GM18909 (cell line): ENCODE results near the gene PNMA6E.

Experiments
- ATAC-seq: cut with Tn5 transposase; IDR thresholded peaks from one replicate; pipeline ENCODE4 v1.9.1; 2021; ENCODE audit warnings: mild to moderate bottlenecking; ENCODE audit not compliant: unreplicated experiment, poor library complexity

PNMA6E gene

DNA sequence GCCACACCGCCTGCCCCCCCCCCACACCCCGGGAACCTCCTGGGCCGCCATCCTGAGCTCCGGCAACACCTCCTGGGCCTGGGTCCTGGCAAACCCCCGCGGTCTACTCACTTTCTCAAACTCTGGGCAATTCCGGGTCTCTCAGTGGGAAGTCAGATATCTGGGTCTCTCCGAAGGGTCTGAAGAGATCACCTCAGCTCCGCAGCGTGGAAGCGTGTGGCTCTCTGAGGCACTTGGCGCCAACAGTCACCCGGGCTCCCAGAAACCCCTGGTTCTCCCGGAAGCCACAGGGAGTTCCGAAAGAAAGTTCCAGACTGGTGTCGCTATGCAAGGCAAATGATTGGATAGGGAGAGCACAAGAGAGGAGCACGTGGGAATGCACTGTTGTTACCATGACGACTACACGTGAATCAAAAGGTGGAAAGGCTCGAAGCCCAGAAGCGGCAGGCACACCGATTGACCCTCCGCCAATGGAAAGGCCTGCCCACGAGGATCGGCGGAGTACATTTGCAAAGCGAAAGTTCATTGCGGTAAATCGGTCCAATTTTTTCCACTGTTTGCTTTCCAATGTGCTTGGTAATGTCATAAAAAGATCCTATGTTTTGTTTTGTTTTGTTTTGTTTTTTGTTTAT, at the start of gene PNMA6E:
PNMA6E (minus strand) TSS at position 218 of the 632 bp plus-strand sequence. CDS start 2,501 bp downstream, outside the sequence.
- ATAC-seq, result no peak

DNA sequence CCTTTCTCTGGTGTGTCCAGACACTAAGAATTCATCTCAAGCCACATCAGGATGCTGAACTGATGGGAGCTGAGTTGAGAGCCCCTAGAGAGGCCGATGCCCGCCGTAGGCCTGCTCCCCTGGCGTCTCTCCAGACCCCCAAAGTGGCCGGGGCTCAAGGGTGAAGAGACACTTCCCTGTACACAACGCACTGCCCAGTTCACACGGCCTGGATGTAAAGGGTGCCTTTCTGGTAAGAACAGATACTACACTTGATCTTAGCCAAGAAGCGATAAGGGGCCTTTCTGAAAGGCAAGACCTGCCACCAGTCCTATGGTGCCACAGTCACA, 49.8 kb upstream of the PNMA6E start:
- no peak for ATAC-seq

DNA sequence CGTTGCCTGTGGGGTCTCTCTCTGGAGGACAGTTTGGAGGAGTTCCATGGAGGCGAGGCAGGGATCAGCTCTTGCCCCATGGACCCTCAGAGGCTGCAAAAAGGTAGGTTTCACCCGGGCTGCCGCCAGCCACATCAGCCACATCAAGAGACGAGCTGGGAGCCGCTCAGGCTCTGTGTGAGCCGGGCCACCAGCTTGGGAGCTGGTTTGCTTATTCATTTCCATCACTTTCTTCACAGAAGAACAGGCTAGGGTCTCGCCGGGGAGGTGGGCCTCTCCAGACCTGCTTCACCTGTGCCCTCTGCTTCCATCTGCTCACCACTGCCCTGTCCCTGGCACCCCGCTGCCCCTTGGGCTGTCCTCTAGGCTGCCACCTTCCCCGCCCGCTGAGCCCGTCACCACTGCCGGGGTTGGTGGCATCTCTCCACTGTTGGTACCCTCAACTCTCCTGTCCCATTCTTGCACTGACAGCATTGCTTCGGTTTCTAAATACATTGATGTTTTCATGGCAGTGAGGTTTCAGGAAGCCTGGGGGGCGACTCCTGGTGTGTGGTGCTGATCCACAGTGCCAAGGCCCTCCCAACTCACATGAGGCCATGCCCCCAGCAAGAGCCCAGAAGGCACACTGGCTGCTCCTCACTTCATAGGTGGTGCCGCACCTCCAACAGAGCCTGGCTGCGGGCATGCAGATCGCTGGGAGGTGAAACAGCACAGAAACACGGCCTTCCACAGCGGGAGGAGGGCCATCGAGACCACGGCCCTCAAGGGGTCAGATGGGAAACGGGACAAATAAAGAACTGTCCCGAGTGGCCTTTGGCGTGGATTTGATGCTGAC, 49.2 kb upstream of the PNMA6E start:
- no peak for ATAC-seq

DNA sequence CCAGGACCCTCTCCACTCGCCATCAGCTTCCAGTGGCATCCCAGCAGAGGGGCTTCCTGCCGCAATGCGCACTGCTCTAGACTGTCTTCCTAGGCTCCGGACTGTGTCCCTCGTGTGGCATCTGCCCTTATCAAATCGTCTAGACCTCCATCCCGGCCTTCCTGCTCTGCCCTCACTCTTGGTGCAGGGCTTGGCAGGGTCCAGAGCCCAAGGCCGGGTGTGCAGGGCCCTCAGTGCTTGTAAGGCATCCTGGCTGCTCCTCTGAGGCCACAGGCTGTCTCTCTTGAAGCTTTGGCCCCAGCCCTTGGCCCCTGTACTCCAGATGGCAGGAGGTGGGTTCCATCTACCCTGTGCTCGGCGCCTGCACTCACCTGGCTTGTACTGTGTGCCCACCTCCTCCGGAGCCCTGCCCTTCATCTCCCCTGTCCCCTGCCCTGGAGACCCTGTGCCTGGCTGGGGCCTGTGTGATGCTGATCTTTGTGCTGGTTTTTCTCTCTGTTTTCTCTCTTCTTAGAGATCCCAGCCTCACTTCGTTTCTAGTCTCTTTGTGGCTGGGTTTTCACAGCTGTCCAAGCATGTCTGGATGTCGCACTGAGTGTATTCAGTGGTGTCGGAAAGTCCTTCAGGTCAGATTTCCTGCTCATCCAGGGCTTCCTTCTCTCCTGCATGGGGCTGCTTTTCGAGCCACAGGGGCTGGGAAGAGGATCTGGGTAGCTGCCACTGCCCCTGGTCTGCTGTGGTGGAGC, 48.4 kb upstream of the PNMA6E start:
- ATAC-seq, result no peak

DNA sequence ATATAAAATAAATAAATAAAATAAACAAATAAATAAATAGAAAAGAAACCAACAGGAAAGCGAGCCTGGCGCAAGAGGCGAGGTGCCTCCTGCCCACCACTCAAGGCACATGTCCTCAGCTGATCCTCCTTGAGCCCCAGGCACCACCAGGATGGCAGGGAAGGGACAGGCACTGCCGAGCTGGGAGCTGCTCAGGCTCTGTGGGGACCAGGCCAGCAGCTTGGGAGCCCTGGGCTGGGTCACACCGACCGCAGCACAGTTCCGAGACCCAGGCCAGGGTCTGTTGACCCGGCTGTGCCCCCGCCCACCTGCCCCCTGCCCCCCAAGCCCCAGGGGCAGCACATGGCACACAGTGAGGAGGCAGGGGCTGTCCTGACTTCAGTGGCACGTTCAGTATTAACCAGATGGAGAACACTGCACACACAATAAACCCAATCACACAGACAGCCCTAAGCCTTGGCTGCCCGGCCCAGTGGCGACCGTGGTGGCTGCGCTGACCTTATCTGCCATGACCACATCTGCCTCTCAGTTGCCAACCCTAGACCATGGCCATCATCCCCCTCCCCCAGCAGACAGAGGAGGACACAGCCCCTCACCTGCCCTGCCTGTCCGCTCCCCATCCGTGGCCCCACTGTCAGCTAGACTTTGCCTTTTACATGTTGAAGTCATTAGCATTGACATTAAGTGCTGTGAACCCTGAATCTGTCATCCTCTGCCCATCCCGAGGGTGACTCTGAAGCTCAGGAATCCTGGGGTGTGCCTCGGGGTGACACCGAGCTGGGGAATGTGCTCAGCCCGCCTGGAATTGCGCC, 47.6 kb upstream of the PNMA6E start:
- ATAC-seq, result no peak

DNA sequence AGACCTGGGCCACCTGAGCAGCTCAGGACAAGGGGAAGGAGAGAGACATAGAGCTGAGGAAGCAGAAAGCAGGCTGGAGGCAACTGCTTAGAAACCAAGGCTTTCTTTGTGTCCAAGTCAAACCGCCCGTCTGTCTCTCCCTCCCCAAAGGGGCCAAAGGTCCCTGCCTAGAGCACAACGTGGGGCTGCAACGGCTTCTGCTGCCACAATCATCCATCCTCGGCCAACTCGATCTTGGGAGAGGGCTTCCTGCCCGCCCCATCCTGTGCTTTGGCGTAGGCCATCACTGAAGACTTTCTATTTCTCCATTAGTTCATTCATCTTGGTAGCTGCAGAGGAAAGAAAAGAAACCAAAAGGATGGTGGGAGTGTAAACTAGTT, 46.4 kb upstream of the PNMA6E start:
- no peak for ATAC-seq

DNA sequence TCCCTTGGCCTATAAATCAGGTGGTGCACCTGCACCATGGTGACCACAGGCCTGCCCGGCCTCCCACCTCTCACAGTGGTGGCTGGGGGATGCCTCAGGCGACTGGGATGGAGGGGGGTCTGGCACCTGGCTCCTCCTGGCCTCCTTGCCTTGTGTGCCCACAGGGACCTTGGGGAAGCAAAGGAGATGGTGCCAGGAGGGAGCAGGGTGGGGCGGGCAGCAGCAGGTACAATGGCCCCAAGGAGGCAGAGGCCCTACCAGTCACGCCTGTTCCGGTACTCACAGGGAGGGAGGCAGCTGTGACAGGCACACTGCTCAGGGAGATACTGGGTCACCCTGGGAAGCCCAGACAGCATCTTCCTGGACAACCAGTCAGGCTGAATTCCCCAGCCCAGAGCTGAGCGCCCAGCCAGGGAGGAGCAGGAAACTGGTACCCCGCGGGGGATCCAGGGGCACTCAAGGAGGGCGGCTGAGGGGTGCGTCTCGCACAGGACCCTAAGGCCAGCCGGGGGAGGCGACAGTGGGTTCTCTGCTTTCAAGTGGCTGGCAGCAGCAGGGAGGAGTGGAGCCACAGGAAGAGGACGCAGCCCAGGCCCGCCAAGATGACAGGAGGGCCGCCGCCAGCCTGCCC, 45.9 kb upstream of the PNMA6E start:
- ATAC-seq, result no peak

DNA sequence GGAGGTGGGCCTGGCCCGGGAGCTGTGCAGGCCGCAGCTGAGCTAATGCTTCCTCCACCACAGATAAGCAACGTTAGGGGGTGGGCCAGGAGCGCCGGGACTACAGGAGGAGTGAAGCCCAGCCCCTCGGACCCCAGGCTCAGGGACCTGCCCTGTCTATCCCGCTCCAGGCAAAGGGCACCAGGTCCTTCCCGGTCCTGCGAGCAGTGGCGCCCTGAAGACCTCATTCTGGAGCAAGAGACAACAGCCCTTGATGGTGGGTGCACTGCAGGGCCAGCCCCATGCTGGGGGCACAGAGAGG, 45.4 kb upstream of the PNMA6E start:
- ATAC-seq, result no peak

DNA sequence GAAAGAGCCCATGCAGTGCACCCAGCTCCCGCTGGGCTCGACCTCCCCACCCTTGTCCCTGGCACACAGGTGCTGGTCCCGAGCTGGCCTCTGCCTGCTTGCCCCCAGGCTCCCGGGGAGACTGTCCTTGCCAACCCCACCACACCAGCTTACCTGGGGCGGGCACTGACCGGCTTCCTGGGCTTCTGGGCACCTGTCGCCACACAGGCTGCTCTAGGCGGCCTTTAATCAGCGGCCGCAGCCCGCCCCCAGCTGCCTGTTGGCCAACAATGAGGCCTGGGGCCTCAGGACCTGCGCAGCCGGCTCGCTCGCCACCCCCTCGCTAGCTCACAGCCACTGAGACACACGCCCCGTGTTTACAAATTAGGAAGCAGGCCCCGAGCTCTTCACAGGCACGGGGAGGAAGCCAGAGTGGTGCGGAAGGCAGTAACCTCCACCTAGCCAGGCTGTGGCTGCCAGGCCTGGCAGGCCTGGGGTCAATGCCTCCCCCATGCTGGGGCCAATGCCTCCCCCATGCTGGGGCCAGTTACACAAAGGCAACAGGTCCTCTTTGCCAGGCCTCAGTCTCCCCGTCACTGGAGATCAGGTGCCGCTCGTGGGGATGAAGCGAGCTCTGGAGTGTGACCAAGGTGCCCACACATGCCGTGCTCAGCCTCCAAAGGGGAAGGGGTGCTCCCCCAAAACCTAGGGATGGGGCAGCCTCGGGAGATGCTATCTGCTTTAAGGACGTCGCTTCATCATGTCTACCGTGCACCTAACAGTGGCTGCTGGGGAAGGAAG, 44.9 kb upstream of the PNMA6E start, which contains the start of gene TREX2:
TREX2 (minus strand) TSS at position 201 of the 780 bp plus-strand sequence. CDS start 626 bp downstream, outside the sequence.
- ATAC-seq, result no peak

DNA sequence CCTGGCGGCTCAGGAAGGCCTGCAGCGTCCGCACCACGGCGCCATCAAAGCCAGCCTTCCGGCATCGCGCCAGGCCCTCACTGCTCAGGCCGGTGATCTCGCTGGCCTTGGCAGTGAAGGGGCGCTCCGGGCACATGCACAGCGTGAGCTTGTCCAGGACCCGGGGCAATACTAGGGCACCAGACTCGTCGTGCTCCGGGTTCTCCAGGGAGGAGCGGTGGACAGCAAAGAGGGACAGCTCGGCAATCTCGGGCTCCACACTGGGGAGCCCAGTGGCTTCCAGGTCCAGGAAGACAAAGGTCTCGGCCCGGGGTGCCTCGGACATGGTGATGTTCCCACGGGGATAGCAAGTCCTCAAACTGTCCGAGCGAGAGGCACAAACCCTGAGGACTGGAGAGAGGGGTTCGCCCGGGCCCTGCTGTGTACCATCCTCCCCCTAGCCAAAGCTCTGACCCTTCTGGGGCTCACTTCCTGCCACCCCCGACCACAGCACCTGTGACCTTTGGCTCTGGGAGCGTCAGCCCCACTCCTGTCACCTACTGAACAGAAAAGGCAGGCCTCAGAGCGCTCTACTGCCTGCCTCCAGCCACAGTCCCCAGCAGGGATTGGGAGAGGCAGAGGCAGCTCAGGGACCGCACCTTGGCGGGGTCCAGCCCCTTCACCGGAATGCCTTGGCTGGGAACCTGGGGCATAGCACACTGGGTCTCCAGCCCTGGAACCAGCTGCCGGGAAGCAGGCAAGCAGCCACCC, 44.1 kb upstream of the PNMA6E start:
- ATAC-seq, result no peak

DNA sequence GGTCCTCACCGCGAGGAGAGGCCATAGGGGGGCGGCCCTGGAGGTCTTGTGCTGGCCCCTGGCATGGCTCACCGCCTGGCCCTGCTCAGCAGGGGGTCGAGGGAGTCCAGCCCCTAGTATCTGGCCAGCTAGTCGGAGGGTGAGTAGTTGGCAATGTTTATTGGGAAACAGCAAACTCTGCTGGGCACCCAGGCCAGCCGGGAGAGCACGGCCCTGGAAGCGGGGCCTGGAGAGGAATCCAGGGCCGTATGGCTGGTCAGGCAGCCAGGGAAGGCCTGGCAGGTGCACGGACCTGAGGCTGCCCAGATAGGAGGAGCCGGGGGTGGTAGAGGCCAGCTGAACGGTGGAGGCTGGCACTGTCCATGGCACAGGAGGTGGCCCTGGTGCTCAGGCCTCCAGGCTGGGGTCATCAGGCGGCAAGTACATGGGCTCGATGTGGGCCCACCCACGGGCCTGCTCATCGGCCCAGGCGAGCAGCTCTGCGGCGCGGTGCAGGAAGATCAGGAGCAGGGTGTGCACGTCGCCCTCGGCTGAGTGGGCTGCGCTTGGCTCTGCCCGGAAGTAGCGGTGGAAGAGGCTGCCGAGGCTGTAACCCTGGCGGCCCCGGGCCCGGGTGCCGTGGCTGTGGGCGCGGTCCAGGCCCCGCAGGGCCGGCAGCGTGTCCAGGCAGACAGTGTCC, 43.3 kb upstream of the PNMA6E start:
- no peak for ATAC-seq

DNA sequence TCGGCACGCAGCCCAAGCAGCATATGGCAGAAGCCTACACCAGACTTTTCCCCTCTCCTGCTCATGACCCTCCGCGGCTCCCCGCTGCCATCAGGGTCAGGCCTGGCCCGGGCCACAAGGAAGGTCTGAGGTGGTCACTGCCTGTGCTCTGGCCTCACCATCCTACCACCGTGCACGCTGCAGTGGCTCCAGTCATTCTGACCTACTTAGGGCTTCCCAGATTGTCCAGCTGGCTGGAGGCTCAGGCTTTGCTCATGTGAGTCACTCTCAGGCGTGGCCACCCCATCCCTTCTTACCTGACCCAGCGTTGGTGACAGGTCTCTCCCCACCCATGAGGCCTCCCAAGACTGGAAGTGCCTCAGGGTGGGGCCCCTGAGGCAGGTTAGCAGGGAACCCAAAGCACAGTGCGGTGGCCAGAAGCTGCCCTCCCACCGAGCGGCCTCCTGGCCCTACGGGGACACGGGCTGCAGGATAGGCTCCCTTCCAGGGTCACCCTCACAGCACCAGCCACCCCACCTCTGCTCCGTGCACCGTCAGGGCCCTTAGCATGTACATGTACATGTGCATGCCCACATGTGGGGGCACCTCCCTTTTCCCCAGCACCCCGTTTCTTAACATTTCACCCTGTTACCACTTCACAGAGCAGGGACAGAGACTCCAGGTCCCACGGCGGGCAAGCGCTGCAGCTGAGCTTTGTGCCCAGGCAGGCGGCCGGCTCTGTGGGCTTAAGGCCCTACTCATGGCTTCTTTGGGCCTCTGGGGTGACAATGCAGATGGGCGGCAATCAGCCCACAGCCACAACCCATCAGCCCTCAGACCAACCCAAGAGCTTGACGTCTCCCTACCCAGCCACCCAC, 42.6 kb upstream of the PNMA6E start:
- ATAC-seq, result no peak

DNA sequence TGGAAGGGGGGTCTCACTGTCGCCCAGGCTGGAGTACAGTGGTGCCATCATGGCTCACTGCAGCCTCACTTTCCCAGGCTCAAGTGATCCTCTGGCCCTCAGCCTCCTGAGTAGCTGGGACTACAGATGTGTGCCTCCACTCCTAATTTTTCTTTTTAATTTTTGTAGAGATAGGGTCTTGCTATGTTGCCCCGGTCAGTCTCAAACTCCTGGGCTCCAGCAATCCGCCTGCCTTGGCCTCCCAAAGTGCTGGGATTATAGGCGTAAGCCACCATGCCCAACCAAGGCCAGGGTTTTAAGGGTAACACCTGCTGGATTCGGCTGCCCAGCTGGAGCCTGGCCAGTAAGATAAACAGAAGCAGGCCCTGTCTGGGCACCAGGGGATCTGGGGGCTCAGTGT, 41.3 kb upstream of the PNMA6E start:
- no peak for ATAC-seq

DNA sequence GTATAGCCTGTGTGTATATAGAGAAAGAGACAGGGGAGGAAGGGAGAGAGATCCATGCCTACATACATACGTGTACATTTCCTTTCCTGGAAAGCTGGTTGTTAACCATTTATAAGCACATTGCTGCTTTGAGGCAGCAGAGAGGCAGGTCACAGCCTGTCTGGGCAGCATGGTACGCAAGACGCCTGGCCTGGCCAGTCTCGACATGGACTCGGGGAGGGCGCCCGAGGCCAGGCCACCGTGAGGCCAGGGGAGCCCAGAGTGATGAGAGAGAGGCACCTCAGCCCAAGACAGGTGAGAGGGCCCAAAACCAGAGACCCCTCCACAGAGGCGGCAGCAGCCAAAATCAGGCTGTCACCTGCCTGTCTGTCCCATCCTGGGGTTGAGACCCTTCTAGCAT, 40.8 kb upstream of the PNMA6E start:
- ATAC-seq, result no peak

DNA sequence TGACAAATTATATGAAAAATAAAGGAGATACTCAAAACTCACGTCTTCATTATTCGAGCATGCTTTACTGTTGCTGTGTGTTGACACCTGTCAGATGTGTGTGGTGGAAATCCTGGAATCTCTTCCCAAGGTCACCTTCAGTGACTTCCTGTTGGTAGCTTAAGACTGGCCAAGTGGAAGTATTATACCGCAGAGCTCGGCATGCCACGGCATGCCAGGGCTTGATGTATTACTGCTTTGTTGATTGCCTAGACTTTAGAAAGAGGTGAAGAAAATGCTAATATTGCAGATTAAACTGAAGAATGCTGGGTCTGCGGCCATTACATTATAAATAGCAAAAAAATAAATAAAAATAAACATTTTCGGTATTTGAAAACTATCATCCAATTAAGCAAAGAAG, 40.1 kb upstream of the PNMA6E start:
- ATAC-seq, result no peak

DNA sequence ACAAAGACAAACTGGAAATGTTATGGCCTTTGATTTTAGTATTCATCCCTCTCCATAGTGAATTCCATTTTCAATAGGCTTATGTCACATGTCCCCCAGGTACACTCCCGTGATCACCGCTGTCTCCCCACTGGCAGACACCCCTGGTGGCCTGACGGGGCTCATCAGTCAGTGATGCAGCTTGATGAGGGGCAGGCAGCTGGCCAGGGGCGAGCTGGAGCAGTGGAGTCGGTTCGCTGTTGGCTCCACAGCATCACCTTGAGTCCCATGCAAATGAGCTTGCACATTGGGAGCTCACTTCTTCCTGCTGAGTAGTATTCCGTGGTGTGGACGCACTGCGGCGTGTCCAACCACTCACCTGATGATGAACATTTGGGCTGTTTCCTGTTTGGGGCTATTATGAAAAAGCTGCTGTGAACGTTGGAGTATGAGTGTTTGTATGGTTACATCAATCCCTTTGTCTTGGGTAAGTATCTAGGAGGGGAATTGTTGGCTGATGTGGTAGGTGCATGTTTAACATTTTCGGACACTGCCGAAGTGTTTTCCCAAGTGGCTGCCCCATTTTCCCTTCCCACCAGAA, 39.5 kb upstream of the PNMA6E start:
- ATAC-seq, result no peak

DNA sequence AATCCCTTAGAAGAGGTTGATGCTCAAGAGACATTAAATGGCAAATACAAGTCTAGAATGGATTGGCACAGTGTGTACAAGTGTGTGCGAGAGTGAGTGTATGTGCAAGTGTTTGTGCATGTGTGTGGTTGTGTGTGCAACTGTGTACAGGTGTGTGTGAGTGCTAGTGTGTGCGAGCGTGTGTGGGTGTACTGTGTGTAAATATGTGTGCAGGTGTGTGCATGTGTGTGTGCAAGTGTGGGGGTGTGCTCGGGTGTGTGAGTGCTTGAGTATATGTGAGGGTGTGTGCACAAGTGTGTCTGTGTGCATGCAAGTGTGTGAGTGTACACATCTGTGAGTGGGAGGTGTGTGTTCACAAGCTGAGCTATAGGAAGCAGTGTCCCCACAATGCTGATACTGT, 38.8 kb upstream of the PNMA6E start:
- ATAC-seq, result no peak
